ENCODE data around the gene PON3. TPM values are rescaled to one million over a fixed set of nuclear protein-coding genes. Genes with fewer than 3 reads are reported as not detected.
A peak's percentile ranks its signal among the peaks of the same experiment; 100 is the strongest.
"Not testable (repeated sequence)": the region's sequence is repeated elsewhere in the genome, so short reads cannot be mapped to it uniquely, and the experiment has no call there.

Gene PON3
- total and polyA plus RNA-seq, 2 experiments from 2014 or later = 1.4 to 1.6 TPM

DNA sequence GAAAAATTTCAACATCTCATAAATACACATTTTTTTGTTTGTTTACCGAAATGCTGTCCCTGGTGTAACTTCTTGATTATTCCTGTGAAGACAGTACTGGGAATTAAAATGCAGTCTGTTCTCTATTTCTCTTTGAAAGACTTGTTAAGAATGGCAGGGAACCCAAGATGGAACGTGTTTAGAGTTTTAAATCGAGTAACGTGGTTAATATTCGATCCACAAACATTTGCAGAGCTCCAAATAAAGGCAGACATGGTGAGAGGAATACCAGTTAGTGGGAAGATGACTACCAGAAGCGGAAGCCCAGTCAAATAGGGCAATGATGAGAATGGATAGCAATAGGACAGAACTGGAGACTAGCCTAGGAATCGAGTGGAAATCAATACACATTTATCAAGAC lies 6.7 kb downstream of the PON3 start (continued):
- TF ChIP-seq ZNF462 (CRISPR knock-in tag; IDR thresholded peaks at IDR 0.05) = no peak

DNA sequence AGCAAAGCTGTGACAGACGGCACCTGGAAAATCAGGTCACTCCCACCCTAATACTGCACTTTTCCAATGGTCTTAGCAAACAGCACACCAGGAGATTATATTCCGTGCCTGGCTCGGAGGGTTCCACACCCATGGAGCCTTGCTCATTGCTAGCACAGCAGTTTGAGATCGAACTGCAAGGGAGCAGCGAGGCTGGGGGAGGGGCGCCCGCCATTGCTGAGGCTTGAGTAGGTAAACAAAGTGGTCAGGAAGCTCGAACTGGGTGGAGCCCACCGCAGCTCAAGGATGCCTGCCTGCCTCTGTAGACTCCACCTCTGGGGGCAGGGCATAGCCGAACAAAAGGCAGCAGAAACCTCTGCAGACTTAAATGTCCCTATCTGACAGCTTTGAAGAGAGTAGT lies 16.7 kb downstream of the PON3 start:
- H3K27ac ChIP-seq (ENCODE audit: low read depth); H3K4me3 ChIP-seq; H3K79me2 ChIP-seq (replicated peaks; ENCODE audit: insufficient read depth); H3F3A ChIP-seq (replicated peaks; ENCODE audit: low read depth); H2AFZ ChIP-seq; H3K4me1 ChIP-seq (ENCODE audit: insufficient read depth); DNase-seq (ENCODE audit: low spot score); H3K27me3 Mint-ChIP-seq (ENCODE audit: insufficient read depth, low read depth, poor library complexity); H3K27me3 ChIP-seq (ENCODE audit: insufficient read depth); H3K4me2 ChIP-seq; H3K27ac Mint-ChIP-seq; H3K4me1 Mint-ChIP-seq; H3K36me3 ChIP-seq (ENCODE audit: insufficient read depth); H4K20me1 ChIP-seq (replicated peaks; ENCODE audit: insufficient read depth); H3K9me2 ChIP-seq (ENCODE audit: insufficient read depth); ATAC-seq; H3K4me3 Mint-ChIP-seq: not testable (repeated sequence)
- peaks cover 65% of the 10 kb centered on the region for H3K9me3 Mint-ChIP-seq
- H3K36me3 Mint-ChIP-seq (ENCODE audit: low read depth) = peaks cover 38% of the 10 kb centered on the region

- Mint-ChIP-seq H3K27me3 (ENCODE audit: insufficient read depth, low read depth, poor library complexity) (peaks cover 3% of the 10 kb centered on the region), H3K27ac (no peak overlapping the region), H3K9me3 (peaks cover 45% of the 10 kb centered on the region), H3K4me3 (no peak overlapping the region), H3K4me1 (no peaks in the 10 kb centered on the region), H3K36me3 (ENCODE audit: low read depth) (peaks cover 33% of the 10 kb centered on the region; the same call in 2 of the 3 replicates)
- 0 out of 2 replicates have a peak, but pooled peaks cover 9% of the 10 kb centered on the region for H3K9me2 ChIP-seq (ENCODE audit: insufficient read depth)
- no peak overlapping the region for H2AFZ ChIP-seq
- H3K79me2 ChIP-seq (replicated peaks; ENCODE audit: insufficient read depth) = no peaks in the 10 kb centered on the region
- H3K36me3 ChIP-seq (ENCODE audit: insufficient read depth) = peaks cover 3% of the 10 kb centered on the region; the same call in 1 of the 2 replicates
- no peak for DNase-seq (ENCODE audit: low spot score)
- no peak overlapping the region for H3K27ac ChIP-seq (ENCODE audit: low read depth)
- H3F3A ChIP-seq (replicated peaks; ENCODE audit: low read depth) = no peaks in the 10 kb centered on the region
- H3K27me3 ChIP-seq (ENCODE audit: insufficient read depth) = no peaks in the 10 kb centered on the region
- H4K20me1 ChIP-seq (replicated peaks; ENCODE audit: insufficient read depth) = no peaks in the 10 kb centered on the region
- H3K4me3 ChIP-seq = no peak overlapping the region
- ATAC-seq = no peak
- H3K4me1 ChIP-seq (ENCODE audit: insufficient read depth) = no peaks in the 10 kb centered on the region
- no peak overlapping the region for H3K4me2 ChIP-seq
- TF ChIP-seq ZNF331 (CRISPR knock-in tag; IDR thresholded peaks at IDR 0.05; ENCODE audit: low read depth) (0 out of 2 replicates have a peak, but pooled peaks have one; percentile 45), CREB1 (CRISPR knock-in tag; IDR thresholded peaks at IDR 0.05; ENCODE audit: low read depth) (no peak), STAT1 (IDR thresholded peaks at IDR 0.05; ENCODE audit: unreplicated experiment) (no peak), NANOG (IDR thresholded peaks at IDR 0.05; ENCODE audit: borderline replicate concordance) (no peak), POLR2AphosphoS5 (IDR thresholded peaks at IDR 0.05; ENCODE audit: low read depth) (no peak), JUNB (IDR thresholded peaks at IDR 0.05; ENCODE audit: unreplicated experiment) (no peak), ZNF114 (CRISPR knock-in tag; IDR thresholded peaks at IDR 0.05) (no peak)
- TF ChIP-seq, protein P1, sequence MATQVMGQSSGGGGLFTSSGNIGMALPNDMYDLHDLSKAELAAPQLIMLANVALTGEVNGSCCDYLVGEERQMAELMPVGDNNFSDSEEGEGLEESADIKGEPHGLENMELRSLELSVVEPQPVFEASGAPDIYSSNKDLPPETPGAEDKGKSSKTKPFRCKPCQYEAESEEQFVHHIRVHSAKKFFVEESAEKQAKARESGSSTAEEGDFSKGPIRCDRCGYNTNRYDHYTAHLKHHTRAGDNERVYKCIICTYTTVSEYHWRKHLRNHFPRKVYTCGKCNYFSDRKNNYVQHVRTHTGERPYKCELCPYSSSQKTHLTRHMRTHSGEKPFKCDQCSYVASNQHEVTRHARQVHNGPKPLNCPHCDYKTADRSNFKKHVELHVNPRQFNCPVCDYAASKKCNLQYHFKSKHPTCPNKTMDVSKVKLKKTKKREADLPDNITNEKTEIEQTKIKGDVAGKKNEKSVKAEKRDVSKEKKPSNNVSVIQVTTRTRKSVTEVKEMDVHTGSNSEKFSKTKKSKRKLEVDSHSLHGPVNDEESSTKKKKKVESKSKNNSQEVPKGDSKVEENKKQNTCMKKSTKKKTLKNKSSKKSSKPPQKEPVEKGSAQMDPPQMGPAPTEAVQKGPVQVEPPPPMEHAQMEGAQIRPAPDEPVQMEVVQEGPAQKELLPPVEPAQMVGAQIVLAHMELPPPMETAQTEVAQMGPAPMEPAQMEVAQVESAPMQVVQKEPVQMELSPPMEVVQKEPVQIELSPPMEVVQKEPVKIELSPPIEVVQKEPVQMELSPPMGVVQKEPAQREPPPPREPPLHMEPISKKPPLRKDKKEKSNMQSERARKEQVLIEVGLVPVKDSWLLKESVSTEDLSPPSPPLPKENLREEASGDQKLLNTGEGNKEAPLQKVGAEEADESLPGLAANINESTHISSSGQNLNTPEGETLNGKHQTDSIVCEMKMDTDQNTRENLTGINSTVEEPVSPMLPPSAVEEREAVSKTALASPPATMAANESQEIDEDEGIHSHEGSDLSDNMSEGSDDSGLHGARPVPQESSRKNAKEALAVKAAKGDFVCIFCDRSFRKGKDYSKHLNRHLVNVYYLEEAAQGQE (IDR thresholded peaks at IDR 0.05; ENCODE audit: unreplicated experiment) = no peak
Measured at GRCh38 chr7:95376632-95377400, 19.4 kb downstream of the PON3 start.
